ENCODE data around the gene STXBP6. TPM values are rescaled to one million over a fixed set of nuclear protein-coding genes. Genes with fewer than 3 reads are reported as not detected.

STXBP6 gene
- total and polyA plus RNA-seq, 2 donors (not counting 3 experiments of a cell fraction or from before 2014, with no cell fraction given), result 0.06 TPM; not detected in 1

- Histone ChIP-seq H3K79me2 (ENCODE audit: control insufficient read depth, insufficient read depth, low read length) (no peaks in the 10 kb centered on the region), H3K27ac (ENCODE audit: insufficient read depth, low read depth, low read length) (no peak overlapping the region), H2AFZ (ENCODE audit: low read depth, low read length) (no peak overlapping the region), H3K27me3 (ENCODE audit: control insufficient read depth in 2 of 2, insufficient read depth in 2 of 2, low read length in 2 of 2) (no peaks in the 10 kb centered on the region), H3K9me1 (replicated peaks; ENCODE audit: control insufficient read depth, extremely low read depth, insufficient read depth, low read length) (no peaks in the 10 kb centered on the region), H4K20me1 (replicated peaks; ENCODE audit: control insufficient read depth, extremely low read depth, insufficient read depth, low read length) (no peaks in the 10 kb centered on the region), H3K9ac (replicated peaks; ENCODE audit: extremely low read depth, insufficient read depth, low read length) (no peak overlapping the region), H3K36me3 (ENCODE audit: control insufficient read depth in 2 of 2, extremely low read depth in 1 of 2, insufficient read depth in 2 of 2, low read length in 2 of 2) (no peaks in the 10 kb centered on the region), H3K4me3 (replicated peaks in 1 of 3; ENCODE audit: insufficient read depth in 1 of 3, low read depth in 1 of 3, low read length in 3 of 3) (no peak overlapping the region), H3K4me1 (ENCODE audit: control insufficient read depth, extremely low read depth, insufficient read depth, low read length) (peaks cover 12% of the 10 kb centered on the region), H3K4me2 (ENCODE audit: insufficient read depth, low read length) (no peak overlapping the region), H3K9me3 (replicated peaks; ENCODE audit: control insufficient read depth, insufficient read depth, low read length) (no peaks in the 10 kb centered on the region)
- intact Hi-C loops (cut with micrococcal nuclease) (no loop called here), dilution Hi-C loops (cut with MboI; ENCODE audit: extremely low pct_ligation_motif_present, low sequenced_read_pairs) (no loop called here)
- no peak for TF ChIP-seq FOS (IDR thresholded peaks at IDR 0.05; ENCODE audit: borderline replicate concordance, insufficient read depth, low read length)
- TF ChIP-seq EZH2 (IDR thresholded peaks at IDR 0.05; ENCODE audit: borderline replicate concordance, low read depth, low read length, severe bottlenecking), result no peak
- no peak for TF ChIP-seq JUN (IDR thresholded peaks at IDR 0.05; ENCODE audit: borderline replicate concordance, insufficient read depth, insufficient read length, low read depth)
- TF ChIP-seq MAX (IDR thresholded peaks at IDR 0.05; ENCODE audit: insufficient read depth, insufficient read length), result no peak
- ChIA-PET POLR2A (no interaction called here), CTCF (no interaction called here)
- no peak for FAIRE-seq
- no TSS peak for BruUV-seq (replicated peaks)
- no peak for DNase-seq (ENCODE audit: low read depth, low spot score)
These were observed 46.4 kb downstream of the STXBP6 start for GRCh38 chr14:25003537-25003936.

GRCh38 chr14:25001601-25002000 lies 48.3 kb downstream of the STXBP6 start:
- Histone ChIP-seq H3K27ac (ENCODE audit: insufficient read depth, low read depth, low read length) (no peak overlapping the region), H3K79me2 (ENCODE audit: control insufficient read depth, insufficient read depth, low read length) (no peaks in the 10 kb centered on the region), H4K20me1 (replicated peaks; ENCODE audit: control insufficient read depth, extremely low read depth, insufficient read depth, low read length) (no peaks in the 10 kb centered on the region), H2AFZ (ENCODE audit: low read depth, low read length) (no peak overlapping the region), H3K27me3 (ENCODE audit: control insufficient read depth in 2 of 2, insufficient read depth in 2 of 2, low read length in 2 of 2) (no peaks in the 10 kb centered on the region), H3K9me3 (replicated peaks; ENCODE audit: control insufficient read depth, insufficient read depth, low read length) (no peaks in the 10 kb centered on the region), H3K4me1 (ENCODE audit: control insufficient read depth, extremely low read depth, insufficient read depth, low read length) (no peaks in the 10 kb centered on the region), H3K4me2 (ENCODE audit: insufficient read depth, low read length) (no peak overlapping the region), H3K9me1 (replicated peaks; ENCODE audit: control insufficient read depth, extremely low read depth, insufficient read depth, low read length) (no peaks in the 10 kb centered on the region), H3K36me3 (ENCODE audit: control insufficient read depth in 2 of 2, extremely low read depth in 1 of 2, insufficient read depth in 2 of 2, low read length in 2 of 2) (no peaks in the 10 kb centered on the region), H3K4me3 (replicated peaks in 1 of 3; ENCODE audit: insufficient read depth in 1 of 3, low read depth in 1 of 3, low read length in 3 of 3) (no peak overlapping the region), H3K9ac (replicated peaks; ENCODE audit: extremely low read depth, insufficient read depth, low read length) (no peak overlapping the region)
- CTCF ChIA-PET, result no interaction called here
- intact Hi-C loops (cut with micrococcal nuclease) (no loop called here), dilution Hi-C loops (cut with MboI; ENCODE audit: extremely low pct_ligation_motif_present, low sequenced_read_pairs) (no loop called here)
- TF ChIP-seq MAX (IDR thresholded peaks at IDR 0.05; ENCODE audit: insufficient read depth, insufficient read length) (no peak), CTCF (IDR thresholded peaks at IDR 0.05; ENCODE audit: extremely low read depth in 1 of 2, insufficient read depth in 1 of 2, low read depth in 1 of 2, low read length in 2 of 2) (no peak), FOS (IDR thresholded peaks at IDR 0.05; ENCODE audit: borderline replicate concordance, insufficient read depth, low read length) (no peak), JUN (IDR thresholded peaks at IDR 0.05; ENCODE audit: borderline replicate concordance, insufficient read depth, insufficient read length, low read depth) (no peak), EZH2 (IDR thresholded peaks at IDR 0.05; ENCODE audit: borderline replicate concordance, low read depth, low read length, severe bottlenecking) (no peak), POLR2A (IDR thresholded peaks at IDR 0.05; ENCODE audit: low read depth, low read length) (no peak)
- POLR2A ChIA-PET, result no interaction called here
- DNase-seq (ENCODE audit: low read depth, low spot score) (no peak), FAIRE-seq (no peak)
- no TSS peak for BruUV-seq (replicated peaks)

All from endothelial cell of umbilical vein (primary cell).